ENCODE data around the gene CCNY. TPM values are rescaled to one million over a fixed set of nuclear protein-coding genes. Genes with fewer than 3 reads are reported as not detected.

The CCNY gene
- total and polyA plus RNA-seq, 12 donors = 26.0 to 99.4 (median 88.9) TPM

DNA sequence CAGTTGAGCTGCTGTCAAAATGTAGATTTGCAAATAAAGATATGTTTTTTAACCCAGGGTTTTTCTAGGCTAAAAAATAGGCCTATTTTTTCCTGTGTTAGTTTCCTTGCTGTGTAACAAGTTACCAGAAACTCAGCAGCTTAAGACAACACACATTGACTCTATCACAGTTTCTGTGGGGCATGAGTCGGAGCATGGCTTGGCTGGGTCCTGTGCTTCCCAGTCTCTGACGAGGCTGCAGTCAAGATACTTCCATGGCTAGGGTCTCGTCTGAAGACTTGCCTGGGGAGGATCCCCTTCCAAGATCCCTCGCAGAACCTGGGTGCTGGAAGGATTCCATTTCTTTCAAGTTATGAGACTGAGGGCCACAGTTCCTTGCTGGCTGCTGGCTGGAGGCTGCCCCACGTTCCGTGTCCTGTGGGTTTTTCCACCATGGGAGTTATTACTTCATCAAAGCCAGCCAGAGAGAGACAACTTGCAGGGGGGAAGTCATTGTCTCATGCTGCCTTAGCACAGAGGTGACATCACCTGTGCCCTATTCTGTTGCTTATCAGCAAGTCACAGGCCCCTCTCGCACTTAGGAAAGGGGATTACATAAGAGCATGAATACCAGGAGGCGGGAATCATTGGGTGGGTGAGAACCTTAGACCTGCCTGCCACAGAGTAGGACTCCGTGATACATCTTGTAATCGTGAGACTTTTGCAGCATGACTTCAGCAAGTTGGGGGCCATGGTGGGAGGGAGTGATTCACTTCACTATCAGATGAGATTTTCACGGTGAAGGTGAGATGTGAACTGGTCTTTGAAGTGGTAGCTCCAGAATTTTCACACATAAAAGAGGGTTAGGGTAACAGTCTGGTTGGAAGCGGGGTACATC is 77.9 kb downstream of the CCNY start:
- no peaks in the 10 kb centered on the region for H3K36me3 ChIP-seq
- DNase-seq = no peak
- intact Hi-C loops (cut with DNase I) = no loop called here
- peak overlapping the region in 6 of 10 donors; percentile 41 to 74 (median 54) for H3K27ac ChIP-seq
- no peaks in the 10 kb centered on the region for H3K9me3 ChIP-seq
- WGBS, 2 donors = 76 to 80% methylated on average over 12 of the region's 12 CpGs
- TF ChIP-seq, protein P1, sequence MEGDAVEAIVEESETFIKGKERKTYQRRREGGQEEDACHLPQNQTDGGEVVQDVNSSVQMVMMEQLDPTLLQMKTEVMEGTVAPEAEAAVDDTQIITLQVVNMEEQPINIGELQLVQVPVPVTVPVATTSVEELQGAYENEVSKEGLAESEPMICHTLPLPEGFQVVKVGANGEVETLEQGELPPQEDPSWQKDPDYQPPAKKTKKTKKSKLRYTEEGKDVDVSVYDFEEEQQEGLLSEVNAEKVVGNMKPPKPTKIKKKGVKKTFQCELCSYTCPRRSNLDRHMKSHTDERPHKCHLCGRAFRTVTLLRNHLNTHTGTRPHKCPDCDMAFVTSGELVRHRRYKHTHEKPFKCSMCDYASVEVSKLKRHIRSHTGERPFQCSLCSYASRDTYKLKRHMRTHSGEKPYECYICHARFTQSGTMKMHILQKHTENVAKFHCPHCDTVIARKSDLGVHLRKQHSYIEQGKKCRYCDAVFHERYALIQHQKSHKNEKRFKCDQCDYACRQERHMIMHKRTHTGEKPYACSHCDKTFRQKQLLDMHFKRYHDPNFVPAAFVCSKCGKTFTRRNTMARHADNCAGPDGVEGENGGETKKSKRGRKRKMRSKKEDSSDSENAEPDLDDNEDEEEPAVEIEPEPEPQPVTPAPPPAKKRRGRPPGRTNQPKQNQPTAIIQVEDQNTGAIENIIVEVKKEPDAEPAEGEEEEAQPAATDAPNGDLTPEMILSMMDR (IDR thresholded peaks at IDR 0.05) = no peak
- H3K27me3 ChIP-seq = no peaks in the 10 kb centered on the region
- peak in 4 of 8 donors; percentile 17 to 39 (median 26) for ATAC-seq
- H3K4me1 ChIP-seq = peaks cover 24 to 100% (median 74%) of the 10 kb centered on the region in 9 donors
- no peak overlapping the region for H3K4me3 ChIP-seq

DNA sequence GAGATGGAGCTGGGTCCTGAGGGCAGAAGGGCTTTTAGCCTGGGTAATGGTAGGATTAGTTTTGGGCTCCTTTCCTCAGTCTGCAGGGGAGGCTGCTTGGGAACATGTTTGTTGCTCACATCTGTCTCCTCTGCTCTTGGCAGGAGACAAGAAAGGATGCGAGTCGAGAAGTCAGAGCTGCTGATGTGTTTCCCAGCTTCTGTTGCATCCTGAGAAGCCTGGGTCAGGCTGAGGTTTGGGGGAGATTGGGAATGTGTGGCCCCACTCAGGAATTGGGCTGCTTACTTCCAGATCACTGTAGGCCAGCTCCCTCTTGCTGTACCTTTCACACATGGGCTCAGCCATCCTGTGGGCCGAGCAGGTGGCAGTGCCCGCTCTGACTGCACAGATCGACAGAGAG is 79.2 kb downstream of the CCNY start:
- 66 to 69% methylated on average over 5 of the region's 5 CpGs for WGBS, 2 donors
- intact Hi-C loops (cut with DNase I) = no loop called here
- H3K27me3 ChIP-seq = no peaks in the 10 kb centered on the region
- H3K9me3 ChIP-seq = no peaks in the 10 kb centered on the region
- peak in 5 of 8 donors; percentile 30 to 58 (median 51) for ATAC-seq
- no peak for DNase-seq
- TF ChIP-seq, protein P1 (IDR thresholded peaks at IDR 0.05) = no peak
- no peak overlapping the region for H3K4me3 ChIP-seq
- no peaks in the 10 kb centered on the region for H3K36me3 ChIP-seq
- peak overlapping the region in 8 of 10 donors; percentile 8 to 74 (median 44) for H3K27ac ChIP-seq
- H3K4me1 ChIP-seq = peaks cover 23 to 100% (median 75%) of the 10 kb centered on the region in 9 donors

DNA sequence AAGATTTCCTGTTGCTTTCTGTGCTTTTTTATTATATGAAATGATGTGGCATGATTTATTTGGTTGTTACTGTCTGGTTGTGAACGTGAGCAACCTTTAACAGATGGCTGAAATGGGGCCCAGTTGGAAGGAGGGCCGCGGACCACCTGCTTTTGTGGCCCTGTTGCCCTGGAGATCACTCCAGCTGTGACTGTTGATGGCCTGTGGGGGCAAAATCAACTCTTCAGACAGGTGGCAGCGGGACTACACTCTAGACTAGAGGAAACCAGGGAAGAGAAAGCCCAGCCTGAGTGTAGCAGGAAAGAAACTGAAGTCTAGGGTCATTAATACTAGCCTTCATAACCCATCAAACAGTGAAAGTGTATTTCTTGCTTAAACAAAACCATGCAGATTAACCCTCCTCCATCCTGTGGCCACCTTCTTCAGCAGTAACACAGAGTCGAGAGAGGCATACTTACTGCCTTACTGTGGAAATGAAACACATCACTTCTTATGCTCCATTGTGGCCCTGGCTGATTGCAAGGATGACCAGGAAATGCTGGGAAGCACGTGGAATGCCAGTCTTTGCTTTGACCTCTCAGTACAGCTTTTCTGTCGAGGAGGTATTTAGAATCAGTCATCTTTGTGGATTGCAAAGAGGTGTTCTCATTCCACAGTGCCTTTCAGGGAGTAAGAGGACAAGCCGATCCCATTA is 80.5 kb downstream of the CCNY start:
- Histone ChIP-seq H3K27ac (peak overlapping the region in 5 of 10 donors; percentile 11 to 74 (median 40)), H3K27me3 (no peaks in the 10 kb centered on the region), H3K9me3 (no peaks in the 10 kb centered on the region), H3K36me3 (no peaks in the 10 kb centered on the region), H3K4me1 (peaks cover 34 to 100% (median 84%) of the 10 kb centered on the region in 9 donors), H3K4me3 (no peak overlapping the region)
- DNase-seq = no peak
- WGBS, 2 donors = 69 to 72% methylated on average over 8 of the region's 8 CpGs
- no peak for ATAC-seq
- intact Hi-C loops (cut with DNase I) = loop anchor here in 1 of 10 donors (1.0 kb wide), 1 partner anchor 18 kb away; no protein-coding TSS in a partner anchor
- TF ChIP-seq, protein P1 (IDR thresholded peaks at IDR 0.05) = no peak

DNA sequence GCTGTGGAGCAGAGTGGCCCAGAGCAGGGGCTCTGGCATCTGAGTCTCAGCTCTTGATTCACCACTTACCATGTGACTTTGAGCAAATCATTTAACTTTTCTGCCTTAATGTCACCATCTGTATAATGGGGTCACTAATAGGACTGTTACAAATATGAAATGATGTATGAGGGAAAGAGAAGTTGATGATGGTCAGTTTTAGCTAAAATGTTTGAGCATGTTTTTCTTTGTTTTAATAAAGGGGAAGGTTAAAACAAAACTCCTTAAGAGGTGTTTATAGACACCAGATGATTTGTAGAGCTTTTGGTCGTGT is 81.0 kb downstream of the CCNY start:
- peak overlapping the region in 5 of 10 donors; percentile 11 to 74 (median 40) for H3K27ac ChIP-seq
- TF ChIP-seq, protein P1 (IDR thresholded peaks at IDR 0.05) = no peak
- no peaks in the 10 kb centered on the region for H3K27me3 ChIP-seq
- DNase-seq (no peak), ATAC-seq (no peak)
- no peak overlapping the region for H3K4me3 ChIP-seq
- WGBS, 2 donors = 75 to 83% methylated on average over 1 of the region's 1 CpG
- no peaks in the 10 kb centered on the region for H3K9me3 ChIP-seq
- intact Hi-C loops (cut with DNase I) = no loop called here
- H3K36me3 ChIP-seq = no peaks in the 10 kb centered on the region
- H3K4me1 ChIP-seq = peaks cover 36 to 100% (median 84%) of the 10 kb centered on the region in 9 donors
